Smooth muscle cell (in vitro differentiated cells): ENCODE measurements around the gene HGD. TPM values are rescaled to one million over a fixed set of nuclear protein-coding genes. Genes with fewer than 3 reads are reported as not detected.

Experiments
- DNase-seq: peaks from one replicate; lab custom pipeline; 2025; ENCODE audit not compliant: unreplicated experiment; lab: John Stamatoyannopoulos, UW
- H2AFZ ChIP-seq: fragments of 200-600 bp; sonication (generic); 2 replicates; pipeline ENCODE4 v1.6.0; 2016; ENCODE audit warnings: antibody characterized with exemption, low read depth, mild to moderate bottlenecking
- H3F3A ChIP-seq: fragments of 200-600 bp; sonication (generic); 2 replicates; pipeline ENCODE4 v1.6.0; 2017; ENCODE audit warnings: antibody characterized with exemption, low read depth
- H3K27ac ChIP-seq: fragments of 200-600 bp; sonication (generic); 2 replicates; pipeline ENCODE4 v1.5.1; 2016; ENCODE audit warnings: low read depth, mild to moderate bottlenecking
- H3K27me3 ChIP-seq: fragments of 200-600 bp; sonication (generic); 2 replicates; pipeline ENCODE4 v1.6.1; 2016; ENCODE audit warnings: low read depth, mild to moderate bottlenecking
- H3K36me3 ChIP-seq: fragments of 200-600 bp; sonication (generic); 2 replicates; pipeline ENCODE4 v1.5.1; 2016; ENCODE audit warnings: low read depth
- H3K4me1 ChIP-seq: fragments of 200-600 bp; sonication (generic); 2 replicates; pipeline ENCODE4 v1.5.1; 2016; ENCODE audit warnings: low read depth
- H3K4me2 ChIP-seq: fragments of 200-600 bp; sonication (generic); 2 replicates; pipeline ENCODE4 v1.6.0; 2016; ENCODE audit warnings: mild to moderate bottlenecking
- H3K4me3 ChIP-seq: fragments of 200-600 bp; sonication (generic); 2 replicates; pipeline ENCODE4 v1.5.1; 2016; ENCODE audit warnings: mild to moderate bottlenecking
- H3K79me2 ChIP-seq: fragments of 200-600 bp; sonication (generic); 2 replicates; pipeline ENCODE4 v1.6.0; 2016; ENCODE audit warnings: low read depth, mild to moderate bottlenecking
- H3K9ac ChIP-seq: fragments of 200-600 bp; sonication (generic); 2 replicates; pipeline ENCODE4 v1.6.0; 2016; ENCODE audit warnings: low read depth
- H3K9me3 ChIP-seq: fragments of 200-600 bp; sonication (generic); replicated peaks from 2 replicates; pipeline ENCODE4 v1.5.1; 2016; ENCODE audit warnings: low read depth
- H4K20me1 ChIP-seq: fragments of 200-600 bp; sonication (generic); 2 replicates; pipeline ENCODE4 v1.6.0; 2016; ENCODE audit warnings: low read depth
- CTCF ChIP-seq: fragments of 200-600 bp; sonication (generic); IDR thresholded peaks from 2 replicates; pipeline ENCODE4 v1.5.1; 2017; ENCODE audit warnings: borderline replicate concordance, mild to moderate bottlenecking, antibody characterized with exemption; ENCODE audit not compliant: insufficient read depth, poor library complexity, severe bottlenecking
- WGBS: methylation state at CpG from one replicate; pipeline ENCODE4 v1.1.7; 2016; ENCODE audit warnings: low lambda C conversion rate; 5-methylcytosine and 5-hydroxymethylcytosine counted together
- polyA plus RNA-seq: library from polyadenylated mRNA; unstranded; fragments of >200 nt; fragmentation: Nextera tagmentation; extraction: Ambion mirVana; gene quantifications from 2 replicates; pipeline ENCODE4 v1.2.1, GENCODE V29; 2016
- total RNA-seq: library from RNA; depleted of rRNA; stranded (reverse); fragments of >200 nt; gene quantifications from 2 replicates; pipeline ENCODE4 v1.2.3, GENCODE V29; 2014

HGD gene
- total and polyA plus RNA-seq, 2 experiments from 2014 or later, result 3.8 to 10.9 TPM

GRCh38 chr3:120648290-120648689, 33.7 kb downstream of the HGD start:
- H4K20me1 ChIP-seq, result no peaks in the 10 kb centered on the region
- H3K36me3 ChIP-seq, result no peaks in the 10 kb centered on the region
- no peak overlapping the region for H3K9ac ChIP-seq
- H3K4me3 ChIP-seq, result no peak overlapping the region
- no peaks in the 10 kb centered on the region for H3K9me3 ChIP-seq
- no peak for DNase-seq
- no peak overlapping the region for H3K27ac ChIP-seq
- WGBS, result 75% methylated on average over 5 of the region's 5 CpGs
- no peak for TF ChIP-seq CTCF
- H2AFZ ChIP-seq, result no peak overlapping the region
- no peaks in the 10 kb centered on the region for H3K79me2 ChIP-seq
- H3F3A ChIP-seq, result peaks cover 4% of the 10 kb centered on the region
- H3K27me3 ChIP-seq, result no peaks in the 10 kb centered on the region
- no peak overlapping the region for H3K4me2 ChIP-seq
- peaks cover 6% of the 10 kb centered on the region for H3K4me1 ChIP-seq

DNA sequence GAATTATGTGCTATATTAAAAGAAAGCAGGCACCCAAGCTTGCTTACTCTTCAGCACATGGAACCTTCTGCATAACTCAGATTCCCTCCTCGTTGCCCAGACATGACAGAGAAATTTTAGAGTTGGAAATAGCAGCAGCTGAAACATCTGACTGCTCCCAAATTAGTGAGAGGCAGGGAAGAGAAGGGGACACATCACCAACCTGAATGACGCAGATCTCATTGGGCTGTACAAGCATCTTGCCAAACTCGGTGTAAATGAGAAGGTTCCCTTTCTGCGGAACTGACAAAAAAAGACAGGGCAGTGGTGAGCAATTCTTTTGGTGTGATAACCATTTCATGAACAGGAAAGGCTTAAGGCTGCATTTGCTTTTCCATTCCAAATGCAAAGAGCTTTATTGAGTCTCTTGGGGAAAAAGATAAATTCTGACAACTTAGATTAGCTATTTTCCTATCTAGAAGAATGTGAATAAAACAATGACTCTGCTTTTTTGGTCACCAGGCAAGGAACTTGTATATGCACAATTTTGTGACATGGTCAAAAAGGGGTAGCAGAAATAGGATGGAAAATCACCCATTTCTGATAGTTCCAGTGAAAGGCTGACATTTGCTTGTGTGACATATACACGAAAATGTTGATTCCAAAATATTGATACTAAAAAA, 35.1 kb downstream of the HGD start:
- peak overlapping the region; percentile 94 for H3K27ac ChIP-seq
- H3K9me3 ChIP-seq, result no peaks in the 10 kb centered on the region
- no peak overlapping the region for H3K9ac ChIP-seq
- H3K4me3 ChIP-seq, result no peak overlapping the region
- peak overlapping the region; percentile 7 for H3K4me2 ChIP-seq
- H3F3A ChIP-seq, result peaks cover 4% of the 10 kb centered on the region
- H3K79me2 ChIP-seq, result no peaks in the 10 kb centered on the region
- no peak for DNase-seq
- H3K36me3 ChIP-seq, result no peaks in the 10 kb centered on the region
- peaks cover 6% of the 10 kb centered on the region for H3K4me1 ChIP-seq
- H2AFZ ChIP-seq, result peak overlapping the region; percentile 6
- 66% methylated on average over 5 of the region's 5 CpGs for WGBS
- no peaks in the 10 kb centered on the region for H3K27me3 ChIP-seq
- TF ChIP-seq CTCF, result no peak
- H4K20me1 ChIP-seq, result no peaks in the 10 kb centered on the region

GRCh38 chr3:120645083-120645845, 36.8 kb downstream of the HGD start:
- Histone ChIP-seq H3K4me1 (peaks cover 6% of the 10 kb centered on the region), H3K4me2 (peak overlapping the region; percentile 54), H3K4me3 (no peak overlapping the region), H2AFZ (peak overlapping the region; percentile 72), H4K20me1 (no peaks in the 10 kb centered on the region), H3K79me2 (no peaks in the 10 kb centered on the region), H3K9me3 (no peaks in the 10 kb centered on the region), H3K27me3 (no peaks in the 10 kb centered on the region), H3K9ac (peak overlapping the region; percentile 34), H3K27ac (peak overlapping the region; percentile 94), H3F3A (peaks cover 4% of the 10 kb centered on the region), H3K36me3 (no peaks in the 10 kb centered on the region)
- WGBS, result 40% methylated on average over 5 of the region's 5 CpGs
- no peak for TF ChIP-seq CTCF
- no peak for DNase-seq
